K562 (cell line): ENCODE data around the gene PLOD1. TPM values are rescaled to one million over a fixed set of nuclear protein-coding genes. Genes with fewer than 3 reads are reported as not detected.

Source experiments
- CREB3 ChIP-seq: fragments of 450-650 bp; conservative IDR thresholded peaks from 2 replicates; pipeline ENCODE4 v1.6.1; 2016; ENCODE audit warnings: missing genetic modification characterization, low read depth, mild to moderate bottlenecking, missing compliant biosample characterization, moderate library complexity
- CREM ChIP-seq: IDR thresholded peaks from 2 replicates; pipeline ENCODE4 v1.6.1; 2014; ENCODE audit warnings: antibody characterized with exemption, low read depth
- ELK1 ChIP-seq: sonication (generic); formaldehyde crosslinking; IDR thresholded peaks from 2 replicates; pipeline ENCODE4 v1.8.1; 2022; ENCODE audit warnings: missing genetic modification reagents
- EP300 ChIP-seq: IDR thresholded peaks from 2 replicates; pipeline ENCODE4 v1.6.1; 2012; ENCODE audit warnings: low read length, improper control_type of control experiment
- GABPA ChIP-seq: fragments of 200-800 bp; sonication (Bioruptor generic); conservative IDR thresholded peaks from 2 replicates; pipeline ENCODE4 v1.6.1; 2016; ENCODE audit warnings: low read depth, missing genetic modification characterization, missing compliant biosample characterization
- HDAC1 ChIP-seq, 2 experiments: fragments of 450-650 bp; IDR thresholded peaks; 2 replicates each; pipeline ENCODE4 v1.6.1; 2016 to 2017; ENCODE audit warnings: inconsistent platforms in 1 of 2, mild to moderate bottlenecking in 1 of 2, moderate library complexity in 1 of 2
- HEY1 ChIP-seq: fragments of 250-450 bp; sonication (Bioruptor Pico); IDR thresholded peaks from 2 replicates; pipeline ENCODE4 v1.5.0; 2020; ENCODE audit warnings: mild to moderate bottlenecking, moderate library complexity, borderline replicate concordance
- JUNB ChIP-seq: fragments of 450-650 bp; formaldehyde crosslinking; conservative IDR thresholded peaks from 2 replicates; pipeline ENCODE4 v1.4.0; 2020; ENCODE audit warnings: mild to moderate bottlenecking
- KAT2B ChIP-seq: IDR thresholded peaks from one replicate; pipeline ENCODE4 v1.6.1; 2012; ENCODE audit warnings: low read depth, mild to moderate bottlenecking, control low read depth, inconsistent platforms, low read length, moderate library complexity
- KAT7 ChIP-seq: sonication (generic); formaldehyde crosslinking; IDR thresholded peaks from 2 replicates; pipeline ENCODE4 v1.8.0; 2022; ENCODE audit warnings: missing genetic modification reagents, mild to moderate bottlenecking, borderline replicate concordance
- PTBP1 ChIP-seq: fragments of 200-400 bp; formaldehyde crosslinking; IDR thresholded peaks from 2 replicates; pipeline ENCODE4 v1.6.1; 2017; ENCODE audit warnings: low read depth, low read length
- SIN3A ChIP-seq, 2 experiments: fragments of 150-350 bp in 1 of 2; IDR thresholded peaks; 2 replicates each; pipeline ENCODE4 v1.6.1; 2011 to 2016; ENCODE audit warnings: borderline replicate concordance in 2 of 2, low read depth in 2 of 2, low read length in 2 of 2, mild to moderate bottlenecking in 2 of 2, moderate library complexity in 2 of 2; ENCODE audit not compliant: control insufficient read depth in 1 of 2
- TCF15 ChIP-seq: fragments of 250-450 bp; sonication (Bioruptor Pico); IDR thresholded peaks from 2 replicates; pipeline ENCODE4 v1.8.0; 2022; ENCODE audit warnings: moderate library complexity, mild to moderate bottlenecking, inconsistent platforms
- THAP7 ChIP-seq: fragments of 250-450 bp; sonication (Bioruptor Pico); IDR thresholded peaks from 2 replicates; pipeline ENCODE4 v1.5.0; 2021
- USF2 ChIP-seq: sonication (generic); formaldehyde crosslinking; IDR thresholded peaks from 2 replicates; pipeline ENCODE4 v1.5.0; 2020; ENCODE audit warnings: missing genetic modification reagents
- ZBTB33 ChIP-seq: sonication (generic); formaldehyde crosslinking; IDR thresholded peaks from 2 replicates; pipeline ENCODE4 v1.8.1; 2023; ENCODE audit warnings: mild to moderate bottlenecking, missing genetic modification reagents
- ZNF140 ChIP-seq: fragments of 250-450 bp; sonication (Bioruptor Pico); IDR thresholded peaks from 2 replicates; pipeline ENCODE4 v1.8.0; 2021; ENCODE audit warnings: moderate library complexity, mild to moderate bottlenecking, inconsistent platforms
- ZNF174 ChIP-seq: fragments of 250-450 bp; sonication (Bioruptor Pico); IDR thresholded peaks from 2 replicates; pipeline ENCODE4 v1.4.0; 2020; ENCODE audit warnings: mild to moderate bottlenecking
- ZNF253 ChIP-seq: fragments of 250-450 bp; sonication (Bioruptor Pico); conservative IDR thresholded peaks from 2 replicates; pipeline ENCODE4 v1.6.1; 2021; ENCODE audit warnings: mild to moderate bottlenecking
- polyA plus RNA-seq, 8 experiments: library from polyadenylated mRNA; depleted of rRNA in 4 of 8; stranded (reverse) in 5 of 8; unstranded in 3 of 8; fragments of >200 nt; fragmentation: Nextera tagmentation in 2 of 8; fragmentation: Illumina TruSeq in 1 of 8; extraction: Ambion mirVana in 2 of 8; extraction: Trizol in 1 of 8; gene quantifications; 2 replicates each; pipeline versions ENCODE4 v1.2.1 to v1.2.3, GENCODE V29; 2011 to 2014; ENCODE audit warnings: inconsistent platforms in 1 of 8, missing spikeins in 1 of 8
- total RNA-seq, 7 experiments: library from RNA; depleted of rRNA in 6 of 7; stranded (reverse); fragments of >200 nt in 6 of 7; fragmentation: Illumina TruSeq in 2 of 7; extraction: Trizol in 2 of 7; gene quantifications; 2 replicates each; pipeline versions ENCODE4 v1.2.1 to v1.2.3, GENCODE V29; 2011 to 2021; ENCODE audit warnings: low replicate concordance in 1 of 7

Gene PLOD1
- total and polyA plus RNA-seq, 9 of the 15 experiments (the other 6 are each of a cell fraction or from before 2014, with no cell fraction given), result 16.6 to 90.8 (median 52.7) TPM

- TF ChIP-seq ZNF174 (CRISPR knock-in tag), result no peak
- TF ChIP-seq CREM, result peak; percentile 45; the same call in 1 of the 2 replicates
- no peak for TF ChIP-seq HDAC1 (IDR thresholded peaks at IDR 0.05)
- TF ChIP-seq CREB3 (tag), result no peak
- TF ChIP-seq USF2 (CRISPR knock-in tag), result no peak
- no peak for TF ChIP-seq THAP7
- no peak for TF ChIP-seq PTBP1
- no peak for TF ChIP-seq GABPA (tag)
- no peak for TF ChIP-seq SIN3A (IDR thresholded peaks at IDR 0.05; ENCODE audit: borderline replicate concordance in 2 of 2, control insufficient read depth in 1 of 2, low read depth in 2 of 2, low read length in 2 of 2)
- no peak for TF ChIP-seq JUNB (CRISPR knock-in tag)
- no peak for TF ChIP-seq ZNF253 (CRISPR knock-in tag)
- no peak for TF ChIP-seq KAT7 (CRISPR knock-in tag)
- TF ChIP-seq ELK1 (CRISPR knock-in tag), result no peak
- no peak for TF ChIP-seq TCF15 (CRISPR knock-in tag)
- TF ChIP-seq HEY1 (CRISPR knock-in tag), result no peak
- TF ChIP-seq EP300, result peak; percentile 62
- TF ChIP-seq ZBTB33 (CRISPR knock-in tag), result peak; percentile 34; the same call in 1 of the 2 replicates
- TF ChIP-seq KAT2B, result no peak
- no peak for TF ChIP-seq ZNF140
These were observed 80.5 kb downstream of the PLOD1 start (continued) for GRCh38 chr1:12015001-12015491.
